HepG2 (cell line): ENCODE measurements around the gene AP1S3. TPM values are rescaled to one million over a fixed set of nuclear protein-coding genes. Genes with fewer than 3 reads are reported as not detected.

Source experiments
- AGO1 ChIP-seq: fragments of 200-400 bp; formaldehyde crosslinking; IDR thresholded peaks from 2 replicates; pipeline ENCODE4 v1.6.1; 2017; ENCODE audit warnings: mild to moderate bottlenecking, low read depth, low read length, moderate library complexity; ENCODE audit not compliant: poor library complexity, severe bottlenecking
- GLMP ChIP-seq: sonication (generic); formaldehyde crosslinking; IDR thresholded peaks from 2 replicates; pipeline ENCODE4 v1.9.0; 2021; ENCODE audit warnings: missing genetic modification reagents, mild to moderate bottlenecking, borderline replicate concordance
- HIC2 ChIP-seq: sonication (generic); formaldehyde crosslinking; IDR thresholded peaks from 2 replicates; pipeline ENCODE4 v1.9.0; 2022; ENCODE audit warnings: low read depth, missing genetic modification reagents
- NFYC ChIP-seq: IDR thresholded peaks from 2 replicates; pipeline ENCODE4 v1.6.1; 2016; ENCODE audit warnings: missing genetic modification reagents, missing compliant biosample characterization
- PHF5A ChIP-seq: IDR thresholded peaks from one replicate; pipeline ENCODE4 v1.6.1; 2018; ENCODE audit warnings: low read depth, missing genetic modification reagents; ENCODE audit not compliant: unreplicated experiment
- SP1 ChIP-seq, 2 experiments: fragments of 450-650 bp in 1 of 2; sonication (generic) in 1 of 2; formaldehyde crosslinking in 1 of 2; IDR thresholded peaks; 2 replicates each; pipeline versions ENCODE4 v1.4.0 to v1.6.1; 2016 to 2020; ENCODE audit warnings: missing genetic modification reagents in 1 of 2
- ZBTB2 ChIP-seq: sonication (generic); formaldehyde crosslinking; IDR thresholded peaks from 2 replicates; pipeline ENCODE4 v1.8.0; 2022; ENCODE audit warnings: low read depth, missing genetic modification reagents
- ZNF746 ChIP-seq: sonication (generic); formaldehyde crosslinking; IDR thresholded peaks from 2 replicates; pipeline ENCODE4 v1.8.0; 2022; ENCODE audit warnings: mild to moderate bottlenecking, missing genetic modification reagents
- ZNF891 ChIP-seq: sonication (generic); formaldehyde crosslinking; IDR thresholded peaks from 2 replicates; pipeline ENCODE4 v1.5.0; 2020; ENCODE audit warnings: mild to moderate bottlenecking, missing genetic modification reagents
- polyA plus RNA-seq, 8 experiments: library from polyadenylated mRNA; depleted of rRNA in 3 of 8; stranded (reverse) in 7 of 8; unstranded in 1 of 8; fragments of >200 nt; fragmentation: Illumina TruSeq in 4 of 8; extraction: Trizol in 4 of 8; gene quantifications; 2 replicates each; pipeline versions ENCODE4 v1.2.1 to v1.2.3, GENCODE V29; 2011 to 2016; ENCODE audit warnings: low read depth in 4 of 8, missing spikeins in 1 of 8, mixed read lengths in 1 of 8; ENCODE audit not compliant: insufficient read depth in 1 of 8
- total RNA-seq, 5 experiments: library from RNA; depleted of rRNA; stranded (reverse); fragments of >200 nt; fragmentation: Illumina TruSeq; extraction: Trizol; gene quantifications; 2 replicates each; pipeline ENCODE4 v1.2.3, GENCODE V29; 2016; ENCODE audit warnings: low read depth in 1 of 5

AP1S3 gene
- total and polyA plus RNA-seq, 2 of the 13 experiments (the other 11 are each of a cell fraction or from before 2014, with no cell fraction given) = 3.0 to 16.3 TPM

- TF ChIP-seq NFYC (no peak; the same call in 1 of the 2 replicates), AGO1 (peak; percentile 33), GLMP (CRISPR knock-in tag) (no peak), ZNF746 (CRISPR knock-in tag) (no peak), ZBTB2 (CRISPR knock-in tag) (no peak), ZNF891 (CRISPR knock-in tag) (0 out of 2 replicates have a peak, but pooled peaks have one; percentile 20), PHF5A (CRISPR knock-in tag) (no peak), HIC2 (CRISPR knock-in tag) (0 out of 2 replicates have a peak, but pooled peaks have one; percentile 27), SP1 (IDR thresholded peaks at IDR 0.05) (no peak), SP1 (CRISPR knock-in tag; IDR thresholded peaks at IDR 0.05) (peak; percentile 46; the same call in 1 of the 2 replicates)
Measured at GRCh38 chr2:223837287-223838061, at the start of gene AP1S3 (continued).
